Erythroblast (primary cell): ENCODE results near the gene GRK6.

Source experiments
- GATA1 ChIP-seq: IDR thresholded peaks from 2 replicates; pipeline ENCODE4 v1.6.1; 2011; ENCODE audit warnings: low read depth, mild to moderate bottlenecking, control low read depth, low read length, moderate library complexity
- POLR2A ChIP-seq: IDR thresholded peaks from 2 replicates; pipeline ENCODE4 v1.6.1; 2011; ENCODE audit warnings: mild to moderate bottlenecking, low read length

DNA sequence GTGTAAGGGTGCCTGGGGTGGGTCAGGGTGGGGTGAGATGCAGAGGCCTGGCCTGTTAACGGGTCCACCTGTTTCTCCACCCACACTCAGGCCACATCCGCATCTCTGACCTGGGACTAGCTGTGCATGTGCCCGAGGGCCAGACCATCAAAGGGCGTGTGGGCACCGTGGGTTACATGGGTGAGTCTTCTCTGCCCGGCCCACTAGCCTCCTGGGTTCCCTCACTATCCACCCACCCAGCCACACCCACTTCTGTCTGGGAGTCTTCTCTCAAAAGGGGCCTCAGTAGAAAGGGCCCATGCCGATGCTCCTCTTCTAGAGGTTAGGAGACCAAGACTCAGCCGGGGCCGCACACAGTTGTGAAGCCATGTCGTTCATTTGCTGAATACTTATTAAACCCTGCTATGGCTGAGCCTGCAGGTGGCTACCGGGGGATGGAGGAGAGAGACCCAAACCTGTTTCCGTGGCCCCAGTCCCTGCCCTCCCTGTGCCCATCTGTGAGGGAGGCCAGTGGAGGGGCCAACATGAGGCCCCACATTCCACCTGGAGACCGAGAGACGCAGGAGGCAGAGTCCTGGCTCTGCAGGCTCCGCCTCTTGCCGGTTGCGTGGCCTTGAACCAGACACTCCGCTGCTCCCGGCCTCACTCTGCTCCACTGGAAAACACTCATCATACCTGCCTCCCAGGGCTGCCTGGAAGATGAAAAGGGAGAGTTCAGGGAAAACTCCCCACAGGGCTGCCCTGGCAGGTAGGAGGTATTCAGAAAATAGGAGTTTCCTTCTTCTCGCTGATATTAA, 8.7 kb downstream of the GRK6 start:
- TF ChIP-seq POLR2A (no peak), GATA1 (no peak)
